Transverse colon (tissue), 4 donors: ENCODE measurements around the gene PDE7B. TPM values are rescaled to one million over a fixed set of nuclear protein-coding genes. Genes with fewer than 3 reads are reported as not detected.

Experiments
- DNase-seq: peaks from one replicate; pipeline ENCODE4 v3.0.0-alpha.2; 2019
- H3K27ac ChIP-seq, 4 donors: fragments of 200-600 bp; sonication (generic); 2 replicates each; pipeline ENCODE4 v1.5.1; 2016 to 2018; ENCODE audit warnings: inconsistent platforms in 4 of 4
- H3K27me3 ChIP-seq: fragments of 200-600 bp; sonication (generic); 2 replicates; pipeline ENCODE4 v1.5.1; 2017; ENCODE audit warnings: inconsistent platforms
- H3K36me3 ChIP-seq, 4 donors: fragments of 200-600 bp; sonication (generic); 2 replicates each; pipeline ENCODE4 v1.5.1; 2017 to 2019; ENCODE audit warnings: inconsistent platforms in 4 of 4
- H3K4me1 ChIP-seq, 4 donors: fragments of 200-600 bp; sonication (generic); 2 replicates each; pipeline ENCODE4 v1.5.1; 2017 to 2020; ENCODE audit warnings: inconsistent platforms in 4 of 4
- H3K4me3 ChIP-seq, 4 donors: fragments of 200-600 bp; sonication (generic); 1 replicate in 1 of 4; 2 replicates in 3 of 4; pipeline versions ENCODE4 v1.5.1 to v1.6.1; 2017 to 2019; ENCODE audit warnings: inconsistent platforms in 4 of 4
- H3K9me3 ChIP-seq, 2 donors: fragments of 200-600 bp; sonication (generic); 2 replicates each; pipeline ENCODE4 v1.5.1; 2017 to 2019; ENCODE audit warnings: inconsistent platforms in 2 of 2
- EP300 ChIP-seq: sonication (generic); formaldehyde crosslinking; IDR thresholded peaks from one replicate; pipeline ENCODE4 v1.6.1; 2017; ENCODE audit warnings: antibody characterized with exemption, low read depth
- POLR2A ChIP-seq: fragments of 450-650 bp; IDR thresholded peaks from one replicate; pipeline ENCODE4 v1.6.1; 2016; ENCODE audit warnings: antibody characterized with exemption, mild to moderate bottlenecking, moderate library complexity
- POLR2AphosphoS5 ChIP-seq, 3 donors: sonication (generic); formaldehyde crosslinking; IDR thresholded peaks; one replicate each; pipeline ENCODE4 v1.6.1; 2016; ENCODE audit warnings: antibody characterized with exemption in 3 of 3
- WGBS, 2 donors: methylation state at CpG; one replicate each; pipeline ENCODE4 v1.1.5; 2018; ENCODE audit warnings: low coverage in 1 of 2; 5-methylcytosine and 5-hydroxymethylcytosine counted together
- in situ Hi-C, 4 donors: fragments of 200-750 bp; cut with MboI; loops; one replicate each; pipeline versions ENCODE4 v1.15.0 to v1.15.1; 2017; ENCODE audit warnings: low sequenced_read_pairs in 3 of 4, low pct_ligation_motif_present in 1 of 4, low pct_unique_long_range_greater_than_20kb in 1 of 4
- intact Hi-C: fragments of 100-400 bp; cut with DNase I; formaldehyde crosslinking; loops from one replicate; pipeline ENCODE4 v1.15.1; 2023; ENCODE audit warnings: low total_unique reads
- total RNA-seq, 4 donors: library from RNA; depleted of rRNA; stranded (reverse); fragments of >200 nt; gene quantifications; one replicate each; pipeline ENCODE4 v1.1.0, GENCODE V29; 2016
- TF ChIP-seq, protein P1 (sequence below), 5 experiments: fragments of 200-600 bp in 3 of 5; fragments of 450-650 bp in 2 of 5; sonication (generic) in 3 of 5; IDR thresholded peaks; 1 replicate in 2 of 5; 2 replicates in 3 of 5; pipeline ENCODE4 v1.5.1; 2016 to 2017; ENCODE audit warnings: antibody characterized with exemption in 5 of 5, inconsistent platforms in 3 of 5, mild to moderate bottlenecking in 2 of 5, moderate library complexity in 1 of 5

The PDE7B gene
- total RNA-seq, 4 donors from 2014 or later, result 0.40 to 2.2 (median 1.4) TPM

GRCh38 chr6:136108361-136108945, 257.0 kb downstream of the PDE7B start:
- Histone ChIP-seq H3K36me3 (no peaks in the 10 kb centered on the region), H3K4me3 (no peak overlapping the region), H3K27me3 (no peaks in the 10 kb centered on the region), H3K4me1 (peaks cover 0 to 15% (median 5%) of the 10 kb centered on the region in 4 donors), H3K9me3 (no peaks in the 10 kb centered on the region), H3K27ac (no peak overlapping the region)
- in situ Hi-C loops (no loop called here), intact Hi-C loops (no loop called here)
- no peak for TF ChIP-seq POLR2A
- no peak for TF ChIP-seq EP300
- no peak for TF ChIP-seq POLR2AphosphoS5 (IDR thresholded peaks at IDR 0.05)
- TF ChIP-seq, protein P1, sequence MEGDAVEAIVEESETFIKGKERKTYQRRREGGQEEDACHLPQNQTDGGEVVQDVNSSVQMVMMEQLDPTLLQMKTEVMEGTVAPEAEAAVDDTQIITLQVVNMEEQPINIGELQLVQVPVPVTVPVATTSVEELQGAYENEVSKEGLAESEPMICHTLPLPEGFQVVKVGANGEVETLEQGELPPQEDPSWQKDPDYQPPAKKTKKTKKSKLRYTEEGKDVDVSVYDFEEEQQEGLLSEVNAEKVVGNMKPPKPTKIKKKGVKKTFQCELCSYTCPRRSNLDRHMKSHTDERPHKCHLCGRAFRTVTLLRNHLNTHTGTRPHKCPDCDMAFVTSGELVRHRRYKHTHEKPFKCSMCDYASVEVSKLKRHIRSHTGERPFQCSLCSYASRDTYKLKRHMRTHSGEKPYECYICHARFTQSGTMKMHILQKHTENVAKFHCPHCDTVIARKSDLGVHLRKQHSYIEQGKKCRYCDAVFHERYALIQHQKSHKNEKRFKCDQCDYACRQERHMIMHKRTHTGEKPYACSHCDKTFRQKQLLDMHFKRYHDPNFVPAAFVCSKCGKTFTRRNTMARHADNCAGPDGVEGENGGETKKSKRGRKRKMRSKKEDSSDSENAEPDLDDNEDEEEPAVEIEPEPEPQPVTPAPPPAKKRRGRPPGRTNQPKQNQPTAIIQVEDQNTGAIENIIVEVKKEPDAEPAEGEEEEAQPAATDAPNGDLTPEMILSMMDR (IDR thresholded peaks at IDR 0.05), result no peak
- WGBS, 2 donors, result 67 to 78% methylated on average over 10 of the region's 10 CpGs
- DNase-seq, result no peak

- Histone ChIP-seq H3K4me1 (peaks cover 0 to 10% (median 2%) of the 10 kb centered on the region in 4 donors), H3K27ac (no peak overlapping the region), H3K27me3 (no peaks in the 10 kb centered on the region), H3K4me3 (no peak overlapping the region), H3K36me3 (no peaks in the 10 kb centered on the region), H3K9me3 (no peaks in the 10 kb centered on the region)
- 73 to 95% methylated on average over 2 of the region's 2 CpGs for WGBS, 2 donors
- no peak for TF ChIP-seq EP300
- TF ChIP-seq, protein P1 (IDR thresholded peaks at IDR 0.05), result no peak
- no peak for TF ChIP-seq POLR2AphosphoS5 (IDR thresholded peaks at IDR 0.05)
- TF ChIP-seq POLR2A, result no peak
- DNase-seq, result no peak
- in situ Hi-C loops (no loop called here), intact Hi-C loops (no loop called here)
Observed at GRCh38 chr6:136111831-136112230, 260.3 kb downstream of the PDE7B start.

DNA sequence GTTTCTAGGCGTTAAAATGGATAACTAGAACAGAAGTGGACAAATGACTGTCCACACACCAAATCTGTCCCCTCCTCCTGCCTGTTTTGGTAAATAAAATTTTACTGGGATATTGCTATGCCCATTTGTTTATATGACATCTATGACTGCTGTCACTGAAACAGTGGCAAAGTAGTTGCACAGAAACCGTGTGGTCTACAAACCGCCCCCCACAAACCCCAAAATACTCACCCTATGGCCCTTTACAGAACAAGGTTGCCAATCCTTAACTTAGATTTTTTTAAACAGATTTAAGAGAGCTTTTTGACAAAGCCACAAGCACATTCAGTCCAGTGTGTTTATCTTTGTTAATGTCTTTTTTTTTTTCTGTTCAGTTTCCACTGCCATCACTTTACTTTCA, 260.8 kb downstream of the PDE7B start:
- in situ Hi-C loops, result no loop called here

GRCh38 chr6:136113736-136114173, 262.3 kb downstream of the PDE7B start:
- WGBS, 2 donors, result 28% methylated on average over 5 of the region's 5 CpGs; no CpG with 5 or more reads in 1 of the 2 donors
- no peaks in the 10 kb centered on the region for H3K9me3 ChIP-seq
- TF ChIP-seq, protein P1 (IDR thresholded peaks at IDR 0.05), result no peak
- TF ChIP-seq EP300 (no peak), POLR2AphosphoS5 (IDR thresholded peaks at IDR 0.05) (no peak), POLR2A (no peak)
- H3K4me1 ChIP-seq, result peaks cover 0 to 10% (median 2%) of the 10 kb centered on the region in 4 donors
- intact Hi-C loops (no loop called here), in situ Hi-C loops (no loop called here)
- H3K27me3 ChIP-seq, result no peaks in the 10 kb centered on the region
- H3K27ac ChIP-seq, result peak overlapping the region in 3 of 4 donors; percentile 22 to 46 (median 33)
- peak; percentile 26 for DNase-seq
- no peaks in the 10 kb centered on the region for H3K36me3 ChIP-seq
- H3K4me3 ChIP-seq, result no peak overlapping the region

More for the DNA sequence above, 260.8 kb downstream of the PDE7B start:
- Histone ChIP-seq H3K4me3 (no peak overlapping the region), H3K4me1 (peaks cover 0 to 10% (median 2%) of the 10 kb centered on the region in 4 donors), H3K36me3 (no peaks in the 10 kb centered on the region), H3K27ac (no peak overlapping the region), H3K27me3 (no peaks in the 10 kb centered on the region), H3K9me3 (no peaks in the 10 kb centered on the region)
- no peak for TF ChIP-seq POLR2A
- TF ChIP-seq POLR2AphosphoS5 (IDR thresholded peaks at IDR 0.05), result no peak
- TF ChIP-seq EP300, result no peak
- TF ChIP-seq, protein P1 (IDR thresholded peaks at IDR 0.05), result no peak
- intact Hi-C loops, result no loop called here
- WGBS, 2 donors, result 79 to 89% methylated on average over 3 of the region's 3 CpGs
- no peak for DNase-seq
